Progenitor cell of endocrine pancreas (in vitro differentiated cells): Measurements from ENCODE around the gene ADSL. TPM values are rescaled to one million over a fixed set of nuclear protein-coding genes. Genes with fewer than 3 reads are reported as not detected.

Experiments used
- DNase-seq: peaks from one replicate; pipeline ENCODE4 v3.0.0; 2021; ENCODE audit warnings: low spot score; ENCODE audit not compliant: unreplicated experiment
- H3K27ac Mint-ChIP-seq: 2 replicates; pipeline ENCODE4 v1.8.0; 2021; ENCODE audit warnings: mild to moderate bottlenecking, moderate library complexity, mixed read lengths
- H3K27me3 Mint-ChIP-seq: 2 replicates; pipeline ENCODE4 v1.8.0; 2021; ENCODE audit warnings: mixed read lengths
- H3K36me3 Mint-ChIP-seq: 2 replicates; pipeline ENCODE4 v1.8.0; 2022; ENCODE audit warnings: mixed read lengths; ENCODE audit not compliant: insufficient read depth
- H3K4me1 Mint-ChIP-seq: 2 replicates; pipeline ENCODE4 v1.8.0; 2021; ENCODE audit warnings: low read depth, mixed read lengths
- H3K4me3 Mint-ChIP-seq: 2 replicates; pipeline ENCODE4 v1.8.0; 2021; ENCODE audit warnings: low read depth, mild to moderate bottlenecking, moderate library complexity, mixed read lengths
- H3K9me3 Mint-ChIP-seq: 2 replicates; pipeline ENCODE4 v1.8.0; 2021; ENCODE audit warnings: low read depth, mixed read lengths
- total RNA-seq: library from RNA; stranded (reverse); gene quantifications from 2 replicates; pipeline ENCODE4 v1.2.1, GENCODE V29; 2021
- TF ChIP-seq, protein P1 (sequence below): fragments of 200-600 bp; sonication (generic); IDR thresholded peaks from one replicate; pipeline ENCODE4 v1.5.0; 2021; ENCODE audit warnings: antibody characterized with exemption, mild to moderate bottlenecking; ENCODE audit not compliant: unreplicated experiment

The ADSL gene
- total RNA-seq, 1 donor from 2014 or later: 85.0 TPM

DNA sequence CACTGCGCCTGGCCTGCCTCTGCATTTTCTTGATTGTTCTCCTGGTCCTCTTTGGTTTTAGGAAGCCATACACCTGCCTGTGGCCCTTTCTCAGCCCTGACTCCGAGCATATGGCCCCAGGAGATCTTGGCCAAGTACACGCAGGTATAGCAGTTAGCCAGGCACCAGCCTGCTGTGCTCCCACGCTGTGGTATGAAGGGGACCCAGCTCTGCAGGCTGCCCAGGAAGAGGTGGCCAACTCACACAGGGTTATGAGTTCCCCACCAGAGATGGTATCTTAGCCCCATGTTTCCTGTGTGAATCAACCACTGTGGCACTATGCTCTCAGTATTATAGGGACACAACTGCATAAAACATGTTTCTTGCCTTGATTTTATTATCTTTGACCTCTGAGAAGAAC, 55.2 kb downstream of the ADSL start:
- Mint-ChIP-seq H3K27ac (peak overlapping the region; percentile 16), H3K4me3 (no peak overlapping the region), H3K4me1 (peaks cover 10% of the 10 kb centered on the region), H3K9me3 (no peaks in the 10 kb centered on the region), H3K36me3 (peaks cover 17% of the 10 kb centered on the region), H3K27me3 (no peaks in the 10 kb centered on the region)
- TF ChIP-seq, protein P1, sequence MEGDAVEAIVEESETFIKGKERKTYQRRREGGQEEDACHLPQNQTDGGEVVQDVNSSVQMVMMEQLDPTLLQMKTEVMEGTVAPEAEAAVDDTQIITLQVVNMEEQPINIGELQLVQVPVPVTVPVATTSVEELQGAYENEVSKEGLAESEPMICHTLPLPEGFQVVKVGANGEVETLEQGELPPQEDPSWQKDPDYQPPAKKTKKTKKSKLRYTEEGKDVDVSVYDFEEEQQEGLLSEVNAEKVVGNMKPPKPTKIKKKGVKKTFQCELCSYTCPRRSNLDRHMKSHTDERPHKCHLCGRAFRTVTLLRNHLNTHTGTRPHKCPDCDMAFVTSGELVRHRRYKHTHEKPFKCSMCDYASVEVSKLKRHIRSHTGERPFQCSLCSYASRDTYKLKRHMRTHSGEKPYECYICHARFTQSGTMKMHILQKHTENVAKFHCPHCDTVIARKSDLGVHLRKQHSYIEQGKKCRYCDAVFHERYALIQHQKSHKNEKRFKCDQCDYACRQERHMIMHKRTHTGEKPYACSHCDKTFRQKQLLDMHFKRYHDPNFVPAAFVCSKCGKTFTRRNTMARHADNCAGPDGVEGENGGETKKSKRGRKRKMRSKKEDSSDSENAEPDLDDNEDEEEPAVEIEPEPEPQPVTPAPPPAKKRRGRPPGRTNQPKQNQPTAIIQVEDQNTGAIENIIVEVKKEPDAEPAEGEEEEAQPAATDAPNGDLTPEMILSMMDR: no peak
- no peak for DNase-seq

GRCh38 chr22:40401981-40402406, 55.7 kb downstream of the ADSL start:
- Mint-ChIP-seq H3K4me1 (peaks cover 6% of the 10 kb centered on the region), H3K27ac (peak overlapping the region; percentile 16), H3K36me3 (peaks cover 17% of the 10 kb centered on the region), H3K9me3 (no peaks in the 10 kb centered on the region), H3K4me3 (no peak overlapping the region), H3K27me3 (no peaks in the 10 kb centered on the region)
- TF ChIP-seq, protein P1: no peak
- no peak for DNase-seq

DNA sequence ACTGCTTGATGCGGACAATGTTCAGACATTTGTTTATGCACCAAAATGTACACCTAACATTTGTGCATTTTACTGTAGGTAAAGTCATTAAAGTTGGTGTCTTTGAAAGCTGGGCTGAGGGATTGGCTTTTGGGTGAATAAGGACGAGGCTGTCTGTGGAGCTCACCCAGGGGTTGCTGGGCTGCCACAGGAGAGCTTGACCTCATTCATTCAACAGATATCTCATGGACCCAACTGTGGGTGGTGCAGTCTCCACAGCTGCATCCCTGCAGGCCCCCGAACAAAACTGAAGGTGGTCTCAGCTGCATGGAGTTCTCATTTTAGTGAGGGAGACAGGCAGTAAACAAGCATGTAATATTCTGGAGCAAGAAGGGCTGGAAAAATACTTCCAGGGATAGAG, 56.8 kb downstream of the ADSL start:
- Mint-ChIP-seq H3K27me3 (no peaks in the 10 kb centered on the region), H3K36me3 (peaks cover 18% of the 10 kb centered on the region), H3K9me3 (no peaks in the 10 kb centered on the region), H3K4me1 (no peaks in the 10 kb centered on the region), H3K27ac (no peak overlapping the region), H3K4me3 (no peak overlapping the region)
- DNase-seq: no peak
- TF ChIP-seq, protein P1: no peak

GRCh38 chr22:40403651-40404050, 57.4 kb downstream of the ADSL start:
- DNase-seq: no peak
- Mint-ChIP-seq H3K36me3 (peaks cover 18% of the 10 kb centered on the region), H3K27me3 (no peaks in the 10 kb centered on the region), H3K9me3 (no peaks in the 10 kb centered on the region), H3K4me3 (no peak overlapping the region), H3K4me1 (no peaks in the 10 kb centered on the region), H3K27ac (peak overlapping the region; percentile 57)
- TF ChIP-seq, protein P1: no peak

DNA sequence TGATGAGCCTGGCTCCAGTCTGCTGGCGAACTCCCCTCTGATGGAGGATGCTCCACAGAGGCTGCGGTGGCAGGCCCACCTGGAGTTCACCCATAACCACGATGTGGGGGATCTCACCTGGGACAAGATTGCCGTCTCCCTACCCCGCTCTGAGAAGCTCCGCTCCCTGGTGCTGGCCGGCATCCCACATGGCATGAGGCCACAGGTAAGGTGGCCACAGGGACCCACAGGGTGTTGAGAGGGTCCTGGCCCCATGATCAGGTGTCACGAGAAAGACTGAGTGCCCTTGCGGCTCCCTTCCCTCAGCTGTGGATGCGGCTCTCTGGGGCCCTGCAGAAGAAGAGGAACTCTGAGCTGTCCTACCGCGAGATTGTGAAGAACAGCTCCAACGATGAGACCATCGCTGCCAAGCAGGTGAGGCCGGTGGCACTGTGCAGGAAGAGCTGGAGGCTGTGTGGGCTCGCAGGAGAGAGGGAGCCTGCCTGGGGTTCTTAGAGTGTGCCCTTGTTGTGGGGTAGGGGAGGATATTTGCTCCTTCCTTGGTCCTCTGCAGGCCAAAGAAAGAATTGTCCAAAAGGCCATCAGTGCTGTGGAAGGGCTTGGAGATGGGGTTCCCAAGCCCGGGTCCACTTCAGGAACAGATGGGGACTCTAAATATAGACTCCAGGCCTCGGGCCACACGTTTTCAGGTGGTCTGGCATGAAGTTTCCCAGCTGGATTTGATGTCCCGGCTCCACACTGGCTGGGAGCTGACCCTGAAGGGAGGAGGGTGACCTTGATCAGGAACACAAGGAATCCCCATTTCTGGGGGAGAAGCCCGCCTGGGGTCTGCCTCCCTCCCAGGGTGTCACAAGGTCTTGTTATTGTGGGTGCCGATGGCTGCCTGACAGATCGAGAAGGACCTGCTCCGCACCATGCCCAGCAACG, 58.2 kb downstream of the ADSL start:
- no peaks in the 10 kb centered on the region for H3K4me1 Mint-ChIP-seq
- no peaks in the 10 kb centered on the region for H3K9me3 Mint-ChIP-seq
- peaks cover 18% of the 10 kb centered on the region for H3K36me3 Mint-ChIP-seq
- TF ChIP-seq, protein P1: no peak
- H3K27me3 Mint-ChIP-seq: no peaks in the 10 kb centered on the region
- H3K27ac Mint-ChIP-seq: peak overlapping the region; percentile 40
- no peak overlapping the region for H3K4me3 Mint-ChIP-seq
- DNase-seq: no peak
